COLO668 (cell line): ENCODE data around the gene CD200R1L.

Experiments used
- DNase-seq: peaks from one replicate; lab custom pipeline; 2025; ENCODE audit not compliant: unreplicated experiment; lab: John Stamatoyannopoulos, UW

CD200R1L gene

GRCh38 chr3:112822064-112823055 is 24.3 kb downstream of the CD200R1L start:
- no peak for DNase-seq

- no peak for DNase-seq
Measured at GRCh38 chr3:112818289-112818688, 28.4 kb downstream of the CD200R1L start.

- DNase-seq = no peak
Measured at GRCh38 chr3:112817797-112818196, 28.9 kb downstream of the CD200R1L start.

- no peak for DNase-seq
Measured at GRCh38 chr3:112817271-112817670, 29.4 kb downstream of the CD200R1L start.

GRCh38 chr3:112815981-112816380 is 30.7 kb downstream of the CD200R1L start:
- no peak for DNase-seq

- no peak for DNase-seq
Measured at GRCh38 chr3:112814266-112814665, 32.4 kb downstream of the CD200R1L start.

GRCh38 chr3:112813723-112814171 is 32.9 kb downstream of the CD200R1L start:
- DNase-seq = no peak

GRCh38 chr3:112813016-112813415 is 33.6 kb downstream of the CD200R1L start:
- no peak for DNase-seq

- DNase-seq = no peak
Measured at GRCh38 chr3:112811917-112812660, 34.6 kb downstream of the CD200R1L start.

- no peak for DNase-seq
Measured at GRCh38 chr3:112811131-112811884, 35.4 kb downstream of the CD200R1L start.

- no peak for DNase-seq
Measured at GRCh38 chr3:112810561-112810960, 36.1 kb downstream of the CD200R1L start.

- DNase-seq = no peak
Measured at GRCh38 chr3:112808136-112808535, 38.5 kb downstream of the CD200R1L start.

- DNase-seq = no peak
Measured at GRCh38 chr3:112807685-112808084, 39.0 kb downstream of the CD200R1L start.

- no peak for DNase-seq
Measured at GRCh38 chr3:112806903-112807302, 39.8 kb downstream of the CD200R1L start.

GRCh38 chr3:112805126-112805525 is 41.5 kb downstream of the CD200R1L start:
- no peak for DNase-seq

- DNase-seq = no peak
Measured at GRCh38 chr3:112804021-112804420, 42.6 kb downstream of the CD200R1L start.

- DNase-seq = no peak
Measured at GRCh38 chr3:112803467-112803866, 43.2 kb downstream of the CD200R1L start.

GRCh38 chr3:112802338-112802737 is 44.3 kb downstream of the CD200R1L start:
- DNase-seq = no peak

GRCh38 chr3:112799946-112800345 is 46.7 kb downstream of the CD200R1L start:
- no peak for DNase-seq

- no peak for DNase-seq
Measured at GRCh38 chr3:112794622-112795172, 52.0 kb downstream of the CD200R1L start.
